Tibial artery (tissue), 4 donors: ENCODE data around the gene CELSR1.

Source experiments
- DNase-seq, 2 donors: peaks; one replicate each; pipeline ENCODE4 v3.0.0-alpha.2; 2019
- H3K27ac ChIP-seq, 2 donors: fragments of 200-600 bp; sonication (generic) in 1 of 2; 1 replicate in 1 of 2; 2 replicates in 1 of 2; pipeline ENCODE4 v1.5.1; 2018 to 2019; ENCODE audit warnings: mild to moderate bottlenecking in 1 of 2
- H3K27me3 ChIP-seq, 2 donors: fragments of 200-600 bp; sonication (generic) in 1 of 2; one replicate each; pipeline versions ENCODE4 v1.5.1 to v1.6.0; 2016 to 2019
- H3K36me3 ChIP-seq, 3 donors: fragments of 200-600 bp; sonication (generic) in 2 of 3; one replicate each; pipeline ENCODE4 v1.5.1; 2016 to 2019; ENCODE audit warnings: mild to moderate bottlenecking in 2 of 3
- H3K4me1 ChIP-seq, 4 donors: fragments of 200-600 bp; sonication (generic) in 2 of 4; 1 replicate in 3 of 4; 2 replicates in 1 of 4; pipeline ENCODE4 v1.5.1; 2016 to 2019
- H3K4me3 ChIP-seq, 2 donors: fragments of 200-600 bp; sonication (generic) in 1 of 2; 1 replicate in 1 of 2; 2 replicates in 1 of 2; pipeline ENCODE4 v1.5.1; 2018 to 2019; ENCODE audit warnings: mild to moderate bottlenecking in 2 of 2
- H3K9me3 ChIP-seq, 3 donors: fragments of 200-600 bp; sonication (generic) in 1 of 3; one replicate each; pipeline ENCODE4 v1.5.1; 2016 to 2019
- CTCF ChIP-seq, 2 experiments: fragments of 200-600 bp in 1 of 2; fragments of 450-650 bp in 1 of 2; IDR thresholded peaks; one replicate each; pipeline ENCODE4 v1.5.1; 2017 to 2019; ENCODE audit warnings: antibody characterized with exemption in 2 of 2, mild to moderate bottlenecking in 1 of 2, moderate library complexity in 1 of 2
- intact Hi-C: fragments of 100-400 bp; cut with DNase I; formaldehyde crosslinking; loops from one replicate; pipeline ENCODE4 v1.15.0; 2023; ENCODE audit warnings: low total_unique reads

CELSR1 gene

GRCh38 chr22:46360097-46360496 is 177.3 kb downstream of the CELSR1 start:
- H3K4me1 ChIP-seq = no peaks in the 10 kb centered on the region
- H3K4me3 ChIP-seq = no peak overlapping the region
- peaks cover 0 to 13% of the 10 kb centered on the region in 2 donors for H3K27me3 ChIP-seq
- intact Hi-C loops = no loop called here
- no peak overlapping the region for H3K27ac ChIP-seq
- no peak for DNase-seq
- no peaks in the 10 kb centered on the region for H3K9me3 ChIP-seq
- H3K36me3 ChIP-seq = peaks cover 12 to 60% (median 25%) of the 10 kb centered on the region in 3 donors
- no peak for TF ChIP-seq CTCF (IDR thresholded peaks at IDR 0.05)

GRCh38 chr22:46359362-46359761 is 178.1 kb downstream of the CELSR1 start:
- Histone ChIP-seq H3K9me3 (no peaks in the 10 kb centered on the region), H3K4me1 (no peaks in the 10 kb centered on the region), H3K27me3 (peaks cover 0 to 6% of the 10 kb centered on the region in 2 donors), H3K27ac (no peak overlapping the region), H3K36me3 (peaks cover 12 to 60% (median 33%) of the 10 kb centered on the region in 3 donors), H3K4me3 (no peak overlapping the region)
- no peak for DNase-seq
- TF ChIP-seq CTCF (IDR thresholded peaks at IDR 0.05) = no peak
- intact Hi-C loops = no loop called here

- TF ChIP-seq CTCF (IDR thresholded peaks at IDR 0.05) = no peak
- H3K36me3 ChIP-seq = peaks cover 18 to 60% (median 39%) of the 10 kb centered on the region in 3 donors
These were observed 178.7 kb downstream of the CELSR1 start for GRCh38 chr22:46358766-46359165.

GRCh38 chr22:46357711-46358520 is 179.5 kb downstream of the CELSR1 start:
- intact Hi-C loops = no loop called here
- no peak for DNase-seq
- Histone ChIP-seq H3K9me3 (no peaks in the 10 kb centered on the region), H3K4me1 (no peaks in the 10 kb centered on the region), H3K27ac (no peak overlapping the region), H3K4me3 (no peak overlapping the region), H3K27me3 (no peaks in the 10 kb centered on the region), H3K36me3 (peaks cover 26 to 66% (median 47%) of the 10 kb centered on the region in 3 donors)
- no peak for TF ChIP-seq CTCF (IDR thresholded peaks at IDR 0.05)

More at GRCh38 chr22:46358766-46359165, 178.7 kb downstream of the CELSR1 start:
- Histone ChIP-seq H3K27me3 (no peaks in the 10 kb centered on the region), H3K9me3 (no peaks in the 10 kb centered on the region), H3K4me1 (no peaks in the 10 kb centered on the region), H3K27ac (no peak overlapping the region), H3K4me3 (no peak overlapping the region)
- DNase-seq = no peak
- intact Hi-C loops = no loop called here

- H3K36me3 ChIP-seq = peaks cover 37 to 77% (median 59%) of the 10 kb centered on the region in 3 donors
- intact Hi-C loops = no loop called here
- no peak for TF ChIP-seq CTCF (IDR thresholded peaks at IDR 0.05)
These were observed 180.6 kb downstream of the CELSR1 start for GRCh38 chr22:46356496-46357480.

More at GRCh38 chr22:46356496-46357480, 180.6 kb downstream of the CELSR1 start:
- Histone ChIP-seq H3K9me3 (no peaks in the 10 kb centered on the region), H3K27ac (no peak overlapping the region), H3K4me1 (no peaks in the 10 kb centered on the region), H3K27me3 (no peaks in the 10 kb centered on the region), H3K4me3 (no peak overlapping the region)
- DNase-seq = no peak
